ENCODE measurements around the gene TSC22D2.

The TSC22D2 gene

DNA sequence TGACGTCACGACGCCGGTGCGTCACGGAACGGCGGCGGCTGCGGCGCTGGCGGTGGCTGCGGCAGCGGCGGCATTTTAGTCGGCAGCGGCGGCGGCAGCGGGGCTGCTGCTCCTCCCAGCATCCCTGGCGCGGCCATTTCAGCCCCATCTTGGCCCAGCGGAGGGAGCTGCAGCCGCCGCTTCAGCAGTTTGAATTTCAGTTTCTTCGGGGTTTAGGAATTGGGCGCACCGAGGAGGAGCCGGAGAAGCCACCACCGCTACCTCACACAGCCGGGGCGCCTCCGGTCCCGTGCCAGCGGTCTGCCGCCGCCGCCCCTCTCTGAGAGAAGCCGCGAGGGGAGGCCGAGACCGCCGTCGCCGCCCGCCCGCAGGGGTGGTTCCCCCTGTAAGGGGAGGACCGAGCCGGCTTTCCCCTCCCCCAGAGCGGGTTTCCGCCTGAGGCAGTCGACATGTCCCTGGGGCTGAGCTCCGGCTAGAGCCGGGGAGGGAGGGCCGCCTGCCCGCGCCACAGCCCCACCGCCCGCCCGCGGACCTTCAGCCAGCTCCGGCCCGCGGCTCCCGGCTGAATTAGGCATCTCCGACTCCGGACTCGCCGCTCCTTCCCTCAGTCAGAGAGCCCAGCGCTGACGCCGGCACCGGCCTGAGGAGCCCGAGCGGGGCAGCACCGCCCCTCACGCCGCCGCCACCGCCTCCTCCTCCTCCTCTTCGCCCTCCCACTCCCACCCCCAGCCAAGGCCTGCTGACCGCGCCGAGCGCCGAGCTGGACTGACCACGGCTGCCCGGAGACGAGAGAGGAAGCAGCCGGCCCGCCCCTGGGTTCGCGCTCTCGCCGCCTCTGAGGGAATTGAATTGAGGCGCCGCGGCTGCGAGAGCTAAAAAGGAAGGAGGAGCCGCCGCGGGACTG, at the start of gene TSC22D2:
Gene TSC22D2, plus strand, starts transcription at position 78 of the 904 bp plus-strand sequence. CDS start 1,053 bp downstream, outside the sequence.
- peak; percentile 93 for DNase-seq

DNA sequence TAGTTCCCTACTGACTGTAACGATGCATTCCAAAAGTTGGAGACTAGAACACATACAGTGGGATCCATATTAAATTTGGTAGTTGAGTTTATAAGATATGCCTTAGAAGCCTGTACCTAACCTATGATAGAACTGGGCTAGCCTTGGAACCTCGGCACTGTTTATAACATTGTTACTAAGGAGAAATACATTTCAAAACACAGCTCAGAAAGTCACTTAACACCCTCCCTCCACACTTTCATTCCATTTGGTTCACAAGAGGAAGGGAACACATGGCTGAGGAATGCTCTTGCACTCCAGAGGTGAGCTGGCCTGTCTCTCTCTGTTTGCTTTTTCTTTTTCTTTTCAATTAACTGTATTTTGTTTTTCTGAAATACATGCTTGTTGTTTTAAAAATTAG, 48.7 kb upstream of the TSC22D2 start:
- DNase-seq: no peak

DNA sequence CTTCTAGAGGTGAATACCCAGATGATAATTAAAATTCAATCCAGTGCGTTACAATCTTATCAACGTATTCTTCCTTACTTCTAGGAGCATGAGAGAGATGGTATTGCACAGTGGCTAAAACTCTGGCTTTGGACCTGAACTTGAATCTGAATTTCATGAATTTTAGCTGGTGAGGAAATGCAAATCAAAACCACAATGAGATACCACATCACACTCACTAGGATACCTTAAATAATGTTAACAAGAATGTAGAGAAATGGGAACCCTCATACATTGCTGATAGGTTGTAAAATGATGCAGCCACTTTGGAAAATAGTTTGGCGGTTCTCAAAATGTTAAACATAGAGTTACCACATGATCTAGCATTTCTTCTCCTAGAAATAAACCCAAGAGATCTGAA, 47.1 kb upstream of the TSC22D2 start:
- no peak for DNase-seq

DNA sequence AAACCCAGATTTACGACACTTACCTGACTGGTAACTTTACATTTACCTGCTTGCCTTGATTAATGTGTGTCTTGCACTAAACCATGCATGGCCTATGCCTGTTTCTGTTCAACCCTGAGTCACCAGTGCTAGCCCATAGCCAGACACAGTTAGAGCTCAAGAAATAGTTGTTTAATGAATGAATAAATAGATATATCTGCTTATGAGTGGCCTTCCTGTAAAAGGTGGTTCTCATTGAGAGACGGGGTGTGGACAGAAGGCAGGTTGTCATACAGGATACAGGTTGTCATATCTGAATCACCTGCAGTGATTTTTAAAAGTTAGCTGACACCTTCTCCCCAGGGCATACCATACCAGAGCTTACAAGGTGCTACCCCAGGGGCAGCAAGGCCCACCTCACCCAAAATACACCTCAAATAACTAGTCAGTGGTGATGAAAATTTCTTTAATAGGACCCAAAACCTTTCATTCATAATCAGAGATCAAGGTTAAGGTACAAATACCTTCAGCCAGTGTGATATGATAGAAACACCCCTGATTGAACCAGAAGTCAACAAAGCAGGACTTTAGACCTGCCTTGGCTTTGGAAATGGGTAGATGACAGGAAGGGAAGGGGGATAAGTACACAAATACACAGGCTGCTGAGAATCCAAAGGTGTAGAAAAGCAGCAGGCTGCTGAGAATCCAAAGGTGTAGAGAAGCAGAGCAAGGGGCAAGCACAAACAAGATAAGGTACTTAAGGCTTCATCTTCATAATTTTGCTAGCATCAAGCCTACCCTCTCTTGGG, 45.4 kb upstream of the TSC22D2 start:
- DNase-seq: no peak

DNA sequence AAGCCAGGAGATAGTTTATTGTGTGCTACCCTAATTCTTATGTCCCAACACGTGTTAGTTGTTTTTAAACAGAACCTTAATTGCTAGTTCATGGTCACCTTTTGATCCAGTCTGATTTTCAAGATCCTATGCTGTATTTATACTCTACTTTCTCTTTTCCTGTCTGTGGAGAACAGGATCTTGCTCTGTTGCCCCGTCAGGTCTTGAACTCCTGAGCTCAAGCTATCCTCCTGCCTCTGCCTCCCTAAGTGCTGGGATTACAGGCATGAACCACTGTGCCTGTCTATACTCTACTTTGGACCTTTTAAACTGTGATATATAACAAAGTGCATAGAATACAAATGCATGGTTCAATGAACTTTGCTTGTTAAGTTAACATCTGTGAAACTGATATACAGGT, 44.7 kb upstream of the TSC22D2 start:
- DNase-seq: no peak

DNA sequence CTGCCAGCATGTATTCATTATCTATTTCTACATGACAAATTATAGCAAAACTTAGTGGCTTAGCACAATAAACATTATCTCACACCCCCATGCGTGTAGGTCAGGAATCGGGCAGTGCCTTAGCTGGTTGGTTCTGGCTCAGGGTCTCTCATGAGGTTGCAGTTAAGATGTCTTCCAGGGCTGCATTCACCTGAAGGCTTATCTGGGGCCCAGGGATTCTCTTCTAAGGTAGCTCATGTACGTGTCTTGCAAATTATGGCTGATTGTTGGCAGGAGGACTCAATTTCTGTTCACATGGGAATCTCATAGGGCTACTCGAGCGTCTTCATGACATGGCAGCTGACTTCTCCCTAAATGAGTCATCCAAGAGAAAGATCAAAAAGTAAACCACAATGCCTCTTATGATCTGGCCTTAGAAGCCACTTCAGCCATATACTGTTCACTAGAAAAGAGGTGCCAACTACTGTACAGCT, 42.9 kb upstream of the TSC22D2 start:
- DNase-seq: no peak

DNA sequence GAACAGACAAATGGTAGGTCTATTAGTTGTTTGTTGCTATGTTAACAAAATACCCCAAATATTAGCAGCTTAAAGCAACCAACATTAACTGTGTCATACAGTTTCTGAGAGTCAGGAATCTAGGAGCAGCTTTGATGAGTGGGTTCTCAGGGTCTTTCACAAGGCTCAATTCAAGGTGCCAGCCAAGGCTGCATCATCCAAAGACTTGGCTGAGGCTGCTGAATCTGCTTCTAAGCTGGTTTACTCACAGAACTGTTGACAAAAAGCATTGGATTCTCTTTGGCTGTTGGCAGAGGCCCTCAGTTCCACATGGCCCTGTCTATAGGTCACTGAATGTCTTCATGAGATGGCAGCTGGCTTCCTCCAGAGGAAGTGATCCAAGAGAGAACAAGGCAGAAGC, 40.3 kb upstream of the TSC22D2 start:
- DNase-seq: peak; percentile 75

DNA sequence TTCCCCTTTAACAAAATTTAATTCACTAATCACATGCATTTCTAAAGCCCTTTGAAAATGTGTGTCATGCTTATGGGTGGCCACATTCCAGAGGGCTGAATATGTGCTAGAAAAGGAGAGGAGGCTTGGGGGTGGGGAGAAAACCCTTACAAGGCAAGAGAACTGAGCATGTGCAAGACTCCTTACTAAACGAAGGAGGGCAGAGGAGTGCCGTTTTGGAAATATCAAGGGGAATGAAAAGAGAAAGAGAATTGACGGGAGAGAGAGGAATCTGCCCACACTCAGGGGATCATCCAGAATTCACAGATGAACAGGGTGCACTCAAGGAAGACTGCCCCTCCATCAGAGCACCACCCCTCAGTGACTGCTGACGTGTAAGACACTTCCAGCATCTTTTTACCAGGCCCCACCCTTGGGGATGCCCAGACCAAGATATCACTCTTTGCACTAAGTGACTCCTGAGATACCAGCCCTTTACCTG, 37.9 kb upstream of the TSC22D2 start:
- DNase-seq: no peak

DNA sequence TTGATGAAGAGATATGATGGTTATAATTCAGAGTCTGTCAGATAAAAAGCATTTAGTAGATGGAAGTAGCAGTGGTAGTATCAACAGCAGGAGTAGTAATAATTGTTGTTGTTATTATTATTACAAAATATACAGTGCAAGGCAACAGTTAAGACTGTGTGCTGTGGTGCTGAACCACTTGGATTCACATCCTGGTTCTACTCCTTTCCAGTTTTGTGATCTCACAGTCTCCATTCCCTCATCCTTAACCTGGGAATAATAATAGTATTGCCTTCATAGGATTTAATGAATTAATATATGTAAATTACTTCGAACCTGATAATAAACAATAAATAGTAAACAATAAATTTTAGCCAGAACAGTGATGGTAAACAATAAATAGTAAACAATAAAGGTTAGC, 37.1 kb upstream of the TSC22D2 start:
- no peak for DNase-seq

DNA sequence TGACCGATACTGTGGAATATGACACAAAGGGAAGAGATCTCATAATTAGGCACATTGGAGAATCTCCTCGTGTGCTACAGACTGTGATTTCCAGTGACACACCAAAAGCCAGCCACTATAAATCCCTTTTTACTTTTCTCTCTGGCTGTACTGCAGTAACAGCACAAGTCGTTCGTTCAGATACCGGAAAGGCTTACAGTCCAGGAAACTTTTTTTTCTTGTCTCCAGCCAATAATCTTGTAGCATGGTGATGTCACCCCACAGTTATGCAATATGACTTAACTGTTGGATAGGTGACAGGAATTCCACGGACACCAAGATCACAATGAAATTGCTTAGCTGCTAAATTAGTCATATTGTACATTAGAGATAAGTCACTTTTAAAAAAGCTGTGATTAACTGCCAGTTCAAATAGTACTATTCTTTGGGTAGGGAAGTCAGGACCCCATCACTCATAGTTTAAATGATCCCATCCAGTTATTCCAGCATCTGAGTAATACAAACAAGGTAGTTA, 36.3 kb upstream of the TSC22D2 start:
- peak; percentile 87 for DNase-seq

DNA sequence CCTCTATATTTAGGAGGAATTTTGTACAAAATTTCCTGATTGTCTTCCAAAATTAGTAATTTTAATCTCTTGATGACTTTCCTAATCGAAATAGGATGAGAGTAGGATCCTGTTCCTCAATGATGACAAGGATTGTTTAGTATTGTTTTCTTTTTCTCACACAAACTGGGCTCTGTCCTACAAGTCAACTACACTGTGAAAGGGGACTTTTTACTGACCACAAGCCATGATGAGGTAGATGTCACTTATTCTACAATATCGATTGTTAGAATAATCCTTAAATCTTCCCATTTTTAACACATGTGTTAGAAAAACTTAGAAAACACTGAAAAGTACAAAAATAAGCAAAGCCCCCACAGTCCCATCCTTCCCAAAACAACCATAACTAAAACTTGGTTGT, 35.8 kb upstream of the TSC22D2 start:
- DNase-seq: no peak

DNA sequence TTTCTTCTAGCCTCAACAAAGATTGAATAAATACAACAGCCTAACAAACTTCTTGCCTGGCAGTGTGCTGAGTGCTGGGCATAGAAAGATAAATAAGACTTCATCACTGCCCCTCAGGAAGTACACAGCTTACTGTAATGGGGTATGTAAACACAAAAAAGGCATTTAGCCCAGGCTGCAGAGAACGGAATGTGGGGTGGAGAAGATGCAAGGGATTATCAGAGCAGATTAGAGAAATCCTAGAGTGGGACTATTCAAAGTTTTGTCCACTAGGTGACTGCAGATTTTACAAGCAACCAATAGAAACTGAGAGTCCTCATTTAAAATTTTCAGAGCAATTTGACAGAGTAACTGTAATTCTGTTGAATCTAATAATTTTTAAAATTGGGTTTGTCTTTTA, 35.4 kb upstream of the TSC22D2 start:
- peak; percentile 11 for DNase-seq

DNA sequence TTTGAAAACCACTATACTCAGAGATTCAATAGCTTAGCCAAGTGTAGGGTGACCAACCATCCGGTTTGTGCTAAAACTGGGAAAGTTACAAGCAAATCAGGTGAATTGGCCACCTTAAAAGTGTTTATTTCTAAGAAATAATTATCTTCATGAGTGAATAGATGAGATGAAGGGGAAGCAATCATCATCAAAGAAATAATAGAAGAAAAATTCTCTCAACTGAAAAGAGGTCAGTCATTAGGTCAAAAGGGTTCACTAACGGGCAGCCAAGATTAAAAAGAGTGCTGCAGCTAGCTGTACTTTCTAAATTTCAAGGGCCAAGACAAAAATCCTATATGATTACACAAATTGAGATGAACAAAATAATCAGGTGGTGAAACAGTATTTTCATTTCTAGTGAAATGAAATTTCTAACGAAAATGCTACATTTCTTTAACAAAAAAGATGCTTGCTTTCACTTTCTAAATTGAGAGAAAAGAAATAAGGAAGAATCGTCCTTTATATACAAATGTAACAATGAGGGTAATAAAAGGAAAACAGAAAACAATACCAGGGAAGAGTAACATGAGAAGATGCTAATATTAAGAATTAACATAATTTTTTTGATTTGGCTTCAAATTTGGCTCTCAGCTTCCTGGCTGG, 34.7 kb upstream of the TSC22D2 start:
- DNase-seq: no peak

DNA sequence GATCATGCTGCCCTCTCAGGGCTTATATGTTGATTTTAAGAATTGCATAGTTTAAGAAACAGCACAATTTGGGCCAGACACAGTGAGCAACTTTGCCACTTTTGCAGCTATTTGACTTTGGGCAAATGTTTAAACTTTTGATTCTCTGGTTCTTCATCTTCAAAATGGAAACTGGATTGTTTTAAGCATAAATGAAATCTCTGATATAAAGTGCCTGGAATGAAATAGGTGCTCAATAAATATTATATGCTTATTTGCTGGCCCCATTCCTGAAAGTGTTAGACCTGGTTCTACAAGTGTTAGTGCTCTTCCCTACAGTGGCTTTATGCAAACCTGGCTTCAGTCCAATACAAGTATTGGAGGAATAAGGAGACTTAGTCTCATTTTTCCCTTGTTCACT, 33.1 kb upstream of the TSC22D2 start:
- no peak for DNase-seq

DNA sequence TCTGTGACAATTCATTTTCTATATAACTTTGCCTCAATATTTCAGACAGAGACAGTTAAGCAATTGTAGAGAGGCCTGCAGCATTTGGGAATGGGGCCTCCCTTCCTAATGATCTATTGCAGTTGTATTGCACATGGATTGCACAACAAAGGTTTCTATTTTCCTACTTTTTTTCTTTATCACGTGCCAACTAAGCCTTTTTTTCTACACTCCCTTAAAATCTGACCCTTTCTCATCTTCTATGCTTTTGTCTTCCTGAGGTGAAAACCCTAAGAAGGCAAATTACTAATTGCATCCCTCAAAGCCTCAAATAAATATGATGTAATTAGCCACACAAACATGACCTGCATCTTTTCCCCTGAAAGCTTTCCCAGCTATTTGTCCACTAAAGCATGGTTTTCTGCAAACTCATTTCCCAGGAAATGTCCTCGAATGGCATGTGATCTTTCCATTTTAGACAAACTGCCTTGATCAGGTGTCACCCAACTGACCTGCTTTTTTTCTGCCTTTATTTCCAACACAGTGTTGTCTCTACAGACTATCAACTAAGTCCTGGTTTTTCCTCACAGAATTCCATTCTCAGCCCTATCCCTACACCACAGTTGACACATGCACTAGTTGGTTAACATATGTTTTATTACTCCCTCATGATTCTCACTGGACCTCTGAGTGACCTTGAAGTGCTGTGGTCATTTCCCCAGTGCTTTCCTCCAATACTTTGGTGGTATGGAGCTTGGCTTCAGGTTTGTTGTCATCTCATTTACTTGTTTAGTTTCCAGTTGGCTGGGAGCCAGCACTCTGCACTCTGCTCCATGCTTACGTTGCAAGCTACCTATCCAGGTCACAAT, 31.9 kb upstream of the TSC22D2 start:
- DNase-seq: no peak

DNA sequence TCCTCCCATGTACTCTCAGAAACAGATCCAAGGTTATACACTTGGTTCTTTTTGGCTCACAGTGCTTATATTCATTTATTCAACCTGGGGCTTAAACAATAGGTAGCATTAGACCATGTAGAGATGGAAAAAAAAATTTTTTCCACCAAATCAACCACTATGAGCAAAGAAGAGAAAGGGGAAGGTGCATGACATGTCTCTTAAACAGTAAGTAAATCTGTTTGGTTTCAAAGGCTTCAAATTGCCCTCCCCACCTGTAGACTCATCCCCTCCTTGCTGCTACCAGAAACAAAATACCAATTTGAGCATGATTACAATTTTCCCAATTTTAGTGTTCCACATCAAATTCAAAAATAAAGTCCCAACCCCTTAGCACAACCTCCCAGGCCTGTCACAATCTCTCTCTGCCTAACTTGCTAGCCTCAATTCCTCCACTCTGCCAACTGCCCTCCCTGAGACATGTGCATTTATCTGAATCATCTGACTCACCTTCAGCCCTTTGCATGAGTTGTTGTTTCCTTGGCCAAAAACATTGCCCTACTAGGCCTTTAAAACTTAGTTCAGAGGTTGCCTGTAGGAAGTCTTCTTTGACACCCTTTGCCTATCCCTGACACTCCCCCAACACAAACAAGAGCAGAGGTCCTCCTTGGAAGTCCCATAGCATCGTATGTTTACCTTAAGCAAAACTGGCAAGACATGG, 30.3 kb upstream of the TSC22D2 start:
- no peak for DNase-seq

DNA sequence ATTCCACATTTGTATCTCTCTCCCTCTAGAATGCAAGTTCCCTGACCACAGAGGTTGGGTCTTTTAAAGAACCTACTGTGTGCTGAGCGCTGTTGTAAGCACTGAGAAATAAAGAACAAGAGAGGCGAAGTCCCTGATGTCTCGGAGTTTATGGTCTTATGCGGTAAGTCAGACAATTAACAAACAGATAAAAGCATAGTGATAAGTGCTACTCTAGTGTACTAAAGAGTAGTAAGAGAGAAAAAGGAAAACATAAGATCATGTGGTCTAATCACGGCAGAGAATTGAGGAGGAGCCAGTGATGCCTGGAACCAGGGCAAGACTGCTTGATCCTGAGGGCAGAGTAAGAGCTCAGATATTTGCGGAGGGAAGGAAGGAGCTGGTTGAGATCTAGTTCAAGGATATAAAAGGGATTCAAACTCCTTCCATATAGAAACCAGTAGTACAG, 29.8 kb upstream of the TSC22D2 start:
- DNase-seq: no peak

DNA sequence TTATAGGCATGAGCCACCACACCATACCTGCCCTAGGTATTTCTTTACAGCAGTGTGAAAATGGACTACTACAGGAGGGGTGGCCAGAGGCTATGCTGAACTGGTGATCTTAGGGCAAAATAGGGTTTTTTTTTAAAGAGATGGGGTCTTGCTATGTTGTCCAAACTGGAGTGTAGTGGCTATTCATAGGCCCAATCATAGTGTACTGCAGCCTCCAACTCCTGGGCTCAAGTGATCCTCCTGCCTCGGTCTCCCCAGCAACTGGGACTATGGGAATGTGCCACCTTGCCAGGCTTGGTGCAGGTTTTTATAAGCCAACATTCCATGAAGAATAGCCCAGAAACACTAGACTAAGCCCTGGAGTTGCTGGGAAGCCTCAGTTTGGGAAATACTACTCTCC, 28.6 kb upstream of the TSC22D2 start:
- DNase-seq: no peak

DNA sequence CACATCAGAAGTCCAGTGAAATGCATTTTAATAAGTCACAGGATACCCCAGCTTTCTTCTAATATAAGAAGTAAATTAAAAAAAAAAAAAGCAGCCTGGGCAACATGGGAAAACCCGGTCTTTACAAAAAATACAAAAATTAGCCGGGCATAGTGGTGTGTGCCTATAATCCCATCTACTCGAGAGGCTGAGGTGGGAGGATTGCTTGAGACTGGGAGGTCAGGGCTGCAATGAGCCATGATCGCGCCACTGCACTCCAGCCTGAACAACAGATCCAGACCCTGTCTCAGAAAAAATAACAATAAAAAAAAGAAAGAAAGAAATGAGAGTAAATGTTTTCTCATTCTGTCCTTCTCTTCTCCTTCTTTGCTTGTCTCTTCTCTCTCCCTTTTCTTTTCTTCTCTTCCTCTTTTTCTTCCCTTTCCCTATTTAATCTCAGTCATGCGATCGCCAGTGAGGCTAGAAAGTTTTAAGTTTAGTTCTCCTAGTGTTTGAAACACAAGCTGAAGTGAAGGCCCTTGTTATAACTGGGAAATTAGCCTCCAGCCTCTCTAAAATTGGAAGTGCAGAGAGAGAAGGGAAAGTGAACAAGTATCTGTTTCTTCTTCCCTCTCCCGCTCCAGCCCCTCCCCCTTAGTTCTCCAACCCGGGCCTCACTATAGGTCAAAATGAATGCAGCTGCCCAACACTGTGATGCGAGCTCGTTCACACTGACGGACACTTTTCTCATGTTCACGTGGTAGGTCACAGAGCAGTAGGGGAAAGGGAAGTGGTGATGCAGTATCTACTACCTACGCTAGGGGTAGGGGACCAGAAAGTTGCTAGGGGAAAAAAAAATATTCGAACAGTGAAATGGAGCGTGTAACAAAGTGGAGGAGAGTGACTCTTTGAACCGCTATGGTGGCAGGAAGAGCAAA, 23.5 kb upstream of the TSC22D2 start:
- DNase-seq: no peak

Measured in NCI-H446 treated with DMSO at 0.1 percent for 48 hours (cell line).